Activated CD4-positive, alpha-beta T cell treated with anti-CD3 and anti-CD28 coated beads, Interleukin-2, amount 10 ng/mL, durations not matched to agents 24 days and 14 days (primary cell): ENCODE results near the gene BMPR1A. TPM values are rescaled to one million over a fixed set of nuclear protein-coding genes. Genes with fewer than 3 reads are reported as not detected.

Experiments used
- DNase-seq: peaks from one replicate; pipeline ENCODE4 v3.0.0; 2022
- H3K27ac Mint-ChIP-seq: one replicate; pipeline ENCODE4 v1.8.0; 2022; ENCODE audit warnings: mild to moderate bottlenecking, mixed read lengths
- H3K27me3 Mint-ChIP-seq: one replicate; pipeline ENCODE4 v1.8.0; 2022; ENCODE audit warnings: mixed read lengths
- H3K36me3 Mint-ChIP-seq: one replicate; pipeline ENCODE4 v1.8.0; 2022; ENCODE audit warnings: low read depth, mild to moderate bottlenecking, mixed read lengths
- H3K4me1 Mint-ChIP-seq: one replicate; pipeline ENCODE4 v1.8.0; 2021; ENCODE audit warnings: mixed read lengths
- H3K4me3 Mint-ChIP-seq: one replicate; pipeline ENCODE4 v1.8.0; 2022; ENCODE audit warnings: mild to moderate bottlenecking, moderate library complexity, mixed read lengths
- H3K9me3 Mint-ChIP-seq: one replicate; pipeline ENCODE4 v1.8.0; 2021; ENCODE audit warnings: mixed read lengths
- intact Hi-C: fragments of 100-400 bp; cut with micrococcal nuclease; formaldehyde crosslinking; loops from one replicate; pipeline ENCODE4 v1.15.1; 2023
- total RNA-seq: library from RNA; stranded (reverse); gene quantifications from 2 replicates; pipeline ENCODE4 v1.2.3, GENCODE V29; 2022

The BMPR1A gene
- total RNA-seq, 1 donor from 2014 or later = 10.5 TPM

DNA sequence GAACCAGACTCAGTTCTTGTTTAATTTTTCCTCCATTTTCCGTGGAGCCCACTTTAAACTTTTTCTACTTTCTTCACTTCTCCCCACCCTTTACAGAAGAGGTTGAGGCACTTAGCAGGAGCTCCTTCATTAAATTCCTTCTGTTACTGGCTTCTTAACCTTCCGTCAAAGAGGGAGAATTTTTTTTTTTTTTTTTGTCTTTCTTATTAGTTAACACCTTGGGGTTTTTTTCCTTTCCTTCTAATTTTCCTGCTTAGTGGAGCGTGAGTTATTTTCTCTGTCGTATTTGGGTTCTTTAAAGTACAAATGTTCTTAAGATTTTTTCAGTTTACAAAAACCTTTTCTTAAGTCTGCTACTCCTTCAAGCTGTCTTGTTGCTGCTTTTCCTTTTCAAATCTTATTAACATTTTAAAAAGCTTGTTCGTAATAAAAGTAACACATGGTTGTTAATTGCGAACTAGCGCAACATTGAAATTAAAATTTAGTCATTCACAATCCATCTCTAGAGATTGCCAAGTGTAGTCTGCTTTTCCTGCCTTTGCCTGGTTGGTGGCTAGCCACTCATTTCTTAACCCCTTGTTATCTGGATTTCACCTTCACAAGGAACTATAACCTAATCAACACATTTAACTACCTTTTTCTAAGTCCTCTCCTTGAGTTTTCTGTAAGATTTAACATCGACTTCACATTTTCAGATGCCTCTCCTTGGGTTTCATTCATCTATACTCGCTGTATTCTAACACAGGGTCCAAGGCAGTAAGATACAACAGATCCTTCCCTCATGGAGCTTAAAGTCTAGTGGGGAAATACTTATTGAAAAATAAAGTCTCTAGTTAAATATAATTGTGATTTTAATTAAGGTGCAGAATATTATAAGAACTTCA, 2.0 kb downstream of the BMPR1A start:
- Mint-ChIP-seq H3K9me3 (no peaks in the 10 kb centered on the region), H3K27me3 (peaks cover 43% of the 10 kb centered on the region), H3K36me3 (peaks cover 1% of the 10 kb centered on the region), H3K4me1 (peaks cover 30% of the 10 kb centered on the region), H3K27ac (no peak overlapping the region), H3K4me3 (peak overlapping the region; percentile 88)
- no peak for DNase-seq
- intact Hi-C loops = loop anchor here (5.0 to 10.0 kb wide), 3 partner anchors 129 to 354 kb away; partner anchors contain the start of gene WAPL

DNA sequence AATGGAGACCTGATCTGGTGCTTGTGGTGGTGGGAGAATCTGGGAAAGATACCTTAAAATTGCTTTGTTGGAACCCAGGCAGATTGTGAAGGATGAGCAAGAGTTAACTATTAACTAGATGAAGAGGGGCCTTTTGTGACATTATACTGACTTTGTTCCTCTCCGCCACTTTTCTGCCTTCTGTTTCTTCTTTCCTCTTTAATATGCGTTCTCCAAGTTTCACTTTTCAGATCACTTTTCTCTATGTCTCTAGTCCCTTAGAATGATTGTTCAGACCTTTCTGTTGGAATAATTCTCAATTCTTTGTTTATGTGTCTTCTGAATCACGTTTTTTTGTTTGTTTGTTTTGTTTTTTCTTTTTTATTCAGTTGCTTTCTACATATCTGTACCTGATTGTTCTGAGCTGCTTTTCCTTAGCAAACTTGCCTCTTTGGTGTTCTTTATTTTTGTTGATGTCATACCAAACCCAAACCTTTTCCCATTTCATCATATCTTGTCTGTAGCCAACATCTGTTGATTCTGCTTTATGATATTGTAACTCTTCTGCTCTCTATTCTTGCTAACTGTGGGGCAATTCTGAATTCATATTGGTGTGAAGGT, 2.8 kb downstream of the BMPR1A start:
- Mint-ChIP-seq H3K4me1 (peaks cover 30% of the 10 kb centered on the region), H3K36me3 (peaks cover 1% of the 10 kb centered on the region), H3K27me3 (peaks cover 42% of the 10 kb centered on the region), H3K4me3 (no peak overlapping the region), H3K27ac (no peak overlapping the region), H3K9me3 (no peaks in the 10 kb centered on the region)
- DNase-seq = no peak
- intact Hi-C loops = loop anchor here (5.0 to 10.0 kb wide), 3 partner anchors 128 to 354 kb away; partner anchors contain the start of gene WAPL

DNA sequence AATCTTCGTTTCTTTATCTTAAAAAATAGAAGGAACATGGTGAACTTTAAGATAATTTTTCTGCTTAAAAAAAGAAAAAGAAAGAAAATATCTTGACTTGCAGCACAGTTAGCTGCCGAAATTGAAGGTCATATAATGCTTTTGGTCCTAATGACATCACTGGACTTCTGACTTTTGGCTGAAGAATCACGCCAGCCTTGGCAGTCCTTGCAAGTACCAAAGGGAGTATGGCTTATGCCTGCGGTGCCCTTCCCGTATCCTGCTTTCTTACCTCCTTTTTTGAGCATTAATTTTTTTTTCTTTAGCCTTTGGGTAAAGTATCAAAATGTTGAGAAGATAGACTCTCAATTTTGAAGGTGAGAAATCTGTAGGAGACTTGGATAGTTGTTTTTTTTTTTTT, 7.0 kb downstream of the BMPR1A start:
- Mint-ChIP-seq H3K4me3 (no peak overlapping the region), H3K27ac (no peak overlapping the region), H3K36me3 (no peaks in the 10 kb centered on the region), H3K27me3 (peaks cover 24% of the 10 kb centered on the region), H3K4me1 (peaks cover 10% of the 10 kb centered on the region), H3K9me3 (no peaks in the 10 kb centered on the region)
- DNase-seq = no peak
- intact Hi-C loops = no loop called here

DNA sequence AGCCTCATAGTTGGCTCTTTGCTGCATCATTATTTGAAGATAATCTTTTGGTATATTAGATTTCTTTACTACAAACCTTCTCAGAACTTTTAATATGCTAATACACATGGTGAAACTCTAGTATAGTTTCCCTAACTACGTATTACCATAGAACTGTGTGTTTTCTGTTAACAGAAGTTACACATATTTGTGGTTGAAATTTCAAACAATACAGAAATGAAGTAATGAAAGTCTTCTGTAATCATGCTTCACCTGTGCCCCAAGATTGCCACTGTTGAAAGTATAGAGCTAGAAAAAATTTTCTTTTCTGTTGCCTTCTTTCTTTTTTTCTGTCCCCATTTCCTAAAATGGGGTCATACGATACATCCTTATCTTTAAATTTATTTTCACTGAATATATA, 9.1 kb downstream of the BMPR1A start:
- Mint-ChIP-seq H3K4me3 (no peak overlapping the region), H3K27ac (no peak overlapping the region), H3K27me3 (peaks cover 17% of the 10 kb centered on the region), H3K9me3 (no peaks in the 10 kb centered on the region), H3K36me3 (no peaks in the 10 kb centered on the region), H3K4me1 (peaks cover 5% of the 10 kb centered on the region)
- intact Hi-C loops = no loop called here
- DNase-seq = no peak

DNA sequence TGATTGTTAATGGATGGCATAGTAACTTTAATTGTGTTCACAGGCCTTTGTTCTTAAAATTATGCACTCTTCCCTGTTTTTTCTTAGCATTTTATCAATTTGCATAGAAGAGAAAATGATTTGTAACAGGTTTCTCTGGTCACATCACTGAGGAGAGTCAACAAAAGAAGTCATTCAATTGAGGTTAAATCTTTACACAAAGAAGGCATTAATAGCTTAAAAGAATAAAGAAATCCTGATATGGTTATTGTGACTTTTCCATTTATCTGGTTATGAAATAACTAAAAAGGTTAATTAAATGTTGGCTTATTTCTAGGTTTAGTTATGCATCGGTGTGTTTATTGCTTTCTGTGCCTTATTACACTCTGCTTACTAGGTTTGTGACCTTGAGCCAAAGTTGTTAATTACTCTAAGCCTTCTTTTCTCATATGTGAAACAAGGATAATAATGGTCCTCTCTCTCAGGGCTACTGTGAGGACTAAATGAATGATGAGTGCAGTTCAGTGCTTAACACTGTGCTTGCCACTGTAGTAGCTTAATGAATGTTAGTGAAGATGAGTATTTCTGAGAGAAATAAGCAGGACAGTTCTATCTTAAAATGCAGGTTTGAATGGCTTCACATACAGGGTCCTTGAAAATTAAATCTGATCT, 12.1 kb downstream of the BMPR1A start:
- intact Hi-C loops = no loop called here
- no peak for DNase-seq
- H3K27me3 Mint-ChIP-seq = peaks cover 13% of the 10 kb centered on the region
- H3K36me3 Mint-ChIP-seq = no peaks in the 10 kb centered on the region
- no peak overlapping the region for H3K4me3 Mint-ChIP-seq
- peaks cover 5% of the 10 kb centered on the region for H3K4me1 Mint-ChIP-seq
- no peaks in the 10 kb centered on the region for H3K9me3 Mint-ChIP-seq
- H3K27ac Mint-ChIP-seq = no peak overlapping the region

DNA sequence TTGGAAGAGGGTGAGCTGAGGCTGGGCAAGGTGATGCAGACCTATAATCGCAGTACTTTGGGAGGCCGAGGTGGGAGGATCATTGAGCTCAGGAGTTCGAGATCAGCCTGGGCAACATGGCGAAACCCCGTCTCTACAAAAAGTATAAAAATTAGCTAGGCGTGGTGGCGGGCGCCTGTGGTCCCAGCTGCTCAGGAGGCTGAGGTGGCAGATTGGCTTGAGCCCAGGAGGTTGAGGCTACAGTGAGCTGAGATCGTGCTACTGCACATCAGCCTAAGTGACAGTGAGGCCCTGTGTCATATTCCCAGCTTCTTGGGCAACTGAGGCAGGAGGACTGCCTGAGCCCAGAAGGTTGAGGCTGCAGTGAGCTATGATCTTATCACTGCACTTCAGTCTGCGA, 13.6 kb downstream of the BMPR1A start:
- intact Hi-C loops = no loop called here

DNA sequence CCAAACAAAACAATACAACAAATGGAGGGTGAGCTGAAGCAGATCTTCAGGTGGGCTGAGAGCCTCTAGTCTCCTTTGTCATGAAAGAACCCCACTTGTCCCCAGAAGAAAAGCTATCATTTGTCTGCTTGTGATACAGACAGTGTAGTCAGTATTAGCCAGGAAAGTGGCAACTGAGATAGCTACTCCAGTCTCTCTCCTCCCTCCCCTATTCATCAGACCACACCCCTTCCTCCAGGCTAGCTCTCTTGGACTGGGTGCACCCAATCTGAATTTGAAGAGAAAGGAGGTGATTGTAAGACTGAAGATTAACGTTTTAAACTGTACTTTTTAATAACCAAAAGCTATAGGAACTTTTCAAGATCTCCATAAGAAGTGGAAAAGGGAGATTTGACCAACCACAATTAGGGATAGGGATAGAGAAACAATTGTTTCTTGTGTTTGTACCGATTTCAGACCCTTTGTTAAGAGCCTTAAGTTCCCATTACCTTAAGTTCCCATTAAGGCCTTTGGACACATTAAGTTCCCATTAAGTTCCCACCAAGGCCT, 14.1 kb downstream of the BMPR1A start:
- intact Hi-C loops = no loop called here
- H3K9me3 Mint-ChIP-seq = no peaks in the 10 kb centered on the region
- H3K4me1 Mint-ChIP-seq = peaks cover 5% of the 10 kb centered on the region
- no peak overlapping the region for H3K4me3 Mint-ChIP-seq
- H3K36me3 Mint-ChIP-seq = no peaks in the 10 kb centered on the region
- no peak overlapping the region for H3K27ac Mint-ChIP-seq
- DNase-seq = no peak
- H3K27me3 Mint-ChIP-seq = peaks cover 11% of the 10 kb centered on the region

More for the DNA sequence above, 13.6 kb downstream of the BMPR1A start:
- H3K27me3 Mint-ChIP-seq = peaks cover 11% of the 10 kb centered on the region
- DNase-seq = no peak
- H3K36me3 Mint-ChIP-seq = no peaks in the 10 kb centered on the region
- H3K27ac Mint-ChIP-seq = no peak overlapping the region
- no peaks in the 10 kb centered on the region for H3K9me3 Mint-ChIP-seq
- H3K4me3 Mint-ChIP-seq = no peak overlapping the region
- peaks cover 5% of the 10 kb centered on the region for H3K4me1 Mint-ChIP-seq

DNA sequence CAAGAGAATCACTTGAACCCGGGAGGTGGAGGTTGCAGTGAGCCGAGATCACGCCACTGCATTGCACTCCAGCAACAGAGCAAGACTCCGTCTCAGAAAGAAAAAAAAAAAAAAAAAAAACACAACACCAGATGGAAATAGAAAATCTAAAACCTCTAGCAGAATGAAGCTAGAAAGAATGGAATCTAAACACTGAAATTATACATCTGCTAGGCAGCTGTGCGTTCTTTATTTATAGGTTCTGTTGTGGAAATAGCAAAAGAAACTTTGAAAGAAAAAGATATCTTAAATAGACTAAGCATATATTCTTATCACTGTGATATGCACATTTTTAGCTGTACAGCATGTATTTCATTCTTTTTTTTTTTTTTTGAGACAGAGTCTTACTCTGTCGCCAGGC, 17.1 kb downstream of the BMPR1A start:
- intact Hi-C loops = no loop called here
- no peaks in the 10 kb centered on the region for H3K36me3 Mint-ChIP-seq

DNA sequence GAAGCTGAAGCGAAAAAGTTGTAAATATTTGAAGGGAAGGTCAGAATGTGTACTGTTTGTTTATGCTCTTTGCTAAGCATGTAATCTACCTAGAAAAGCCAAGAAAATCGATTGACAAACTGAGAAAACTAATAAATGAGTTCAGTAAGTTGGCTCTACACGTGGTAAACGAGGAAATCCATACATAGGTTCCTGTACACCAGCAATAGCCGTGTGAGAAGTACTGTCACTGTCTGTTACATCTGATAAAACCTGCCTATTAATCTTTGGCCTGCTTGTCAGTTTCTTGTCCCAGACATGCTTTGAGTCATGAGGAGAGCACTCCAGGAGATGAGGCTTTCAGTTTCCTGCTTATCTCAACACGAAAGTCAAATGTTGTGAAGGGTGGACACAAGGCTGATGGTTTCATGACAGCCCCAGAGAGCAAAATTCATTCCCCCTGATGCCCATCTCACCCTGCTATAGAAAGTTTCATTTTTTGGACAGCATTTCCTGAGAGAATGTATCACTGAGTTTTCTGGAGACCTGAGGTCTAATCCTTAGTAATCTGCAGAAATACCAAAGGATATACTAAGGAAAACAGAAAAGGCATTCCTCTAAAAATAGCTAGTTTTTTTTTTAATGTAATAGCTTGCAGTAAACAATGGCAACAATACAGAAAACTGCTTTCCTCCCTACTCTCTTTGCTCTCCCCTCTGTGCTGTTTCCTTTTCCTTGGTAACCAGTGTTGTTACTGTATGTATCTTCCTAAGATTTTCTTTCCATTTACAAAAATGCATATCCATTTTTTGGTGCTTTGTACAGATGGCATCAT, 18.8 kb downstream of the BMPR1A start:
- DNase-seq = no peak
- Mint-ChIP-seq H3K4me1 (peaks cover under 1% of the 10 kb centered on the region), H3K27ac (no peak overlapping the region), H3K36me3 (no peaks in the 10 kb centered on the region), H3K4me3 (no peak overlapping the region), H3K9me3 (no peaks in the 10 kb centered on the region), H3K27me3 (peaks cover 3% of the 10 kb centered on the region)
- intact Hi-C loops = no loop called here

More for the DNA sequence above, 17.1 kb downstream of the BMPR1A start:
- Mint-ChIP-seq H3K27me3 (peaks cover 11% of the 10 kb centered on the region), H3K4me1 (peaks cover 5% of the 10 kb centered on the region), H3K27ac (no peak overlapping the region), H3K4me3 (no peak overlapping the region), H3K9me3 (no peaks in the 10 kb centered on the region)
- no peak for DNase-seq

DNA sequence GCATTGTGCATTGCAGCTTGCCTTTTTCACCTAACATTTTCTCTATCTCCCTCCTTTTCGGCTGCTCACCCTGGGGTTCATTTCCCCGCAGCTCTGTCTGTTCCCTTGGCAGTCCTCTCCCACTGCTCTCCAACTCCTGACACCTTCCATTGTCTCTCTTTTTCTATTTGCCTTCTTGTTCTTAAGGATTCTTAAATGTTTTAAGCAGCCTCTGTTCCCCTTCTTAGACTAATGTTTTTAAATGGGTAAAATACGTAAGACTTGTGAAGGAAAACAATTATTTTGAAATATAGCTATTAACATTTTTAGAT, 19.4 kb downstream of the BMPR1A start:
- Mint-ChIP-seq H3K9me3 (no peaks in the 10 kb centered on the region), H3K4me1 (no peaks in the 10 kb centered on the region), H3K27me3 (peaks cover 3% of the 10 kb centered on the region), H3K36me3 (no peaks in the 10 kb centered on the region), H3K27ac (no peak overlapping the region), H3K4me3 (no peak overlapping the region)
- intact Hi-C loops = no loop called here
- no peak for DNase-seq

DNA sequence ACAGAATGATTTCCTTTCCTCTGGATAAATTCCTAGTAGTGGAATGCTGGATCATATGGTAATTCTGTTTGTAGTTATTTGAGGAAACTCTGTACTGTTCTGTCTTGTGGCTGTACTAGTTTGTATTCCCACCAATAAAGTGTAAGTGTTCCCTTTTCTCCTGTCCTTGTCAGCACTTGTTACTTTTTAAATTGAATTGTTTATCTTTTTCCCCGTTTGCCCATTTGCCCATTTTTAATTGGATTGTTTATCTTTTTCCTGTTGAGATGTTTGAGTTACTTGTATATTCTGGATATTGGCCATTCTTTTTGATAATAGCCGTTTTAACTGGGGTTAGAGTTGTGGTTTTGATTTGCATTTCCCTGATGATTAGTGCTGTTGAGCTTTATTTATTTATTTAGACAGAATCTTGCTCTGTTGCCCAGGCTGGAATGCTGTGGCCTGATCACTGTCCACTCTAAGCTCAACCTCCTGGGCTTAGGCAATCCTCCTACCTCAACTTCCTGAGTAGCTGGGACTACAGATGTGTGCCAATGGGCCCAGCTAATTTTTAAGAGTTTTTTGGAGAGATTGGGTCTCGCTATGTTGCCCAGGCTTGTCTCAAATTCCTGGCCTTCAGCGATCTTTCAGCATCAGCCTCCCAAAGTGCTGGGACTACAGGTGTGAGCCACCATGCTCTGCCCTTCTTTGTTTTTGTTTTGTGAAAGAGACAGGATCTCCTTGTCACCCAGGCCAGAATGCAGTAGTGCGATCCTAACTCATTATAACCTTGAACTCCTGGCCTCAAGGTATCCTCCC, 23.0 kb downstream of the BMPR1A start:
- H3K36me3 Mint-ChIP-seq = no peaks in the 10 kb centered on the region
- H3K27ac Mint-ChIP-seq = no peak overlapping the region
- H3K4me3 Mint-ChIP-seq = no peak overlapping the region
- H3K9me3 Mint-ChIP-seq = no peaks in the 10 kb centered on the region
- DNase-seq = no peak
- peaks cover 3% of the 10 kb centered on the region for H3K27me3 Mint-ChIP-seq
- intact Hi-C loops = no loop called here
- H3K4me1 Mint-ChIP-seq = peaks cover 3% of the 10 kb centered on the region

DNA sequence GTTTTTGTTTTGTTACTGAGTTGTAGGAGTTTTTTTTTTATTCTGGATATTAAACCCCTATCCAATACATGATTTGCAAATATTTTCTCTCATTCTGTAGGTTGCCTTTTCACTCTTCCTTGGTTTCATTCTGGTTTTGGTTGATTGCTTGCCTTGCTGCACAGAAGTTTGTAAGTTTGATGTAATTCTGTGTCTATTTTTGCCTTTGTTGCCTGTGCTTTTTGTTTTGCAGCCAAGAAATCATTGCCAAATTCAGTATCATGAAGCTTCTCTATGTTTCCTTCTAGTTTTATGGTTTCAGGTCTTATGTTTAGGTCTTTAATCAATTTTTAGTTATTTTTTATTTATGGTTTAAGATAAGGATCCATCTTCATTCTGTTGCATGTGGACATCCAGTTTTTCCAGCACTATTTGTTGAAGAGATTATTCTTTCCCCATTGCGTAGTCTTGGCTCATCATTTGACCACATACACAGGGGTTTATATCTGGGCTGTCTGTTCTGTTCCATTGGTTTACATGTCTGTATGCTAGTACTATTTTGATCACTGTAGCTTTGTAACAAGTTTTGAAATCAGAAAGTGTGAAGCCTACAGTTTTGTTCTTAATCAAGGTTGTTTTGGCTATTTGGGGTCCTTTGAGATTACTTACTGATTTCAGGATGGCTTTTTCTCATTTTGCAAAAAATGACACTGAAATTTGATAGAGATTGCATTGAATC, 26.4 kb downstream of the BMPR1A start:
- DNase-seq = no peak
- H3K27me3 Mint-ChIP-seq = peaks cover 8% of the 10 kb centered on the region
- no peaks in the 10 kb centered on the region for H3K36me3 Mint-ChIP-seq
- no peak overlapping the region for H3K4me3 Mint-ChIP-seq
- H3K27ac Mint-ChIP-seq = no peak overlapping the region
- H3K4me1 Mint-ChIP-seq = peaks cover 3% of the 10 kb centered on the region
- intact Hi-C loops = no loop called here
- peaks cover 4% of the 10 kb centered on the region for H3K9me3 Mint-ChIP-seq
